Mesothelial cell of epicardium (in vitro differentiated cells): ENCODE data around the gene IFNAR1. TPM values are rescaled to one million over a fixed set of nuclear protein-coding genes. Genes with fewer than 3 reads are reported as not detected.

Experiments
- DNase-seq, 2 experiments: peaks; one replicate each; pipeline ENCODE4 v3.0.0; 2021; ENCODE audit warnings: low spot score in 2 of 2; ENCODE audit not compliant: unreplicated experiment in 2 of 2
- H3K27ac Mint-ChIP-seq: 2 replicates; pipeline ENCODE4 v1.8.0; 2021; ENCODE audit warnings: mixed read lengths
- H3K27me3 Mint-ChIP-seq: 2 replicates; pipeline ENCODE4 v1.8.0; 2021; ENCODE audit warnings: low read depth, mixed read lengths
- H3K36me3 Mint-ChIP-seq: 2 replicates; pipeline ENCODE4 v1.8.0; 2021; ENCODE audit warnings: mixed read lengths
- H3K4me1 Mint-ChIP-seq: 2 replicates; pipeline ENCODE4 v1.8.0; 2021; ENCODE audit warnings: mixed read lengths
- H3K4me3 Mint-ChIP-seq: 2 replicates; pipeline ENCODE4 v1.8.0; 2021; ENCODE audit warnings: mild to moderate bottlenecking, moderate library complexity, mixed read lengths
- H3K9me3 Mint-ChIP-seq: 2 replicates; pipeline ENCODE4 v1.8.0; 2021; ENCODE audit warnings: mixed read lengths
- CTCF ChIP-seq: fragments of 200-600 bp; sonication (generic); IDR thresholded peaks from one replicate; pipeline ENCODE4 v1.5.0; 2021; ENCODE audit warnings: antibody characterized with exemption; ENCODE audit not compliant: unreplicated experiment
- total RNA-seq: library from RNA; stranded (reverse); gene quantifications from 3 replicates; pipeline ENCODE4 v1.2.1, GENCODE V29; 2021

IFNAR1 gene
- total RNA-seq, 1 donor from 2014 or later, result 27.0 TPM

GRCh38 chr21:33305938-33306337, 18.8 kb upstream of the IFNAR1 start:
- H3K4me1 Mint-ChIP-seq, result peaks cover 18% of the 10 kb centered on the region
- no peaks in the 10 kb centered on the region for H3K27me3 Mint-ChIP-seq
- peaks cover 9% of the 10 kb centered on the region for H3K9me3 Mint-ChIP-seq
- no peak for DNase-seq
- no peak overlapping the region for H3K27ac Mint-ChIP-seq
- no peaks in the 10 kb centered on the region for H3K36me3 Mint-ChIP-seq
- no peak overlapping the region for H3K4me3 Mint-ChIP-seq
- no peak for TF ChIP-seq CTCF

- TF ChIP-seq CTCF, result no peak
- Mint-ChIP-seq H3K9me3 (peaks cover 14% of the 10 kb centered on the region), H3K4me1 (peaks cover 7% of the 10 kb centered on the region), H3K36me3 (peaks cover 2% of the 10 kb centered on the region), H3K27me3 (no peaks in the 10 kb centered on the region), H3K4me3 (no peak overlapping the region), H3K27ac (no peak overlapping the region)
- DNase-seq, result no peak
These were observed 15.9 kb upstream of the IFNAR1 start for GRCh38 chr21:33308586-33309490.

- DNase-seq, result no peak
- Mint-ChIP-seq H3K27ac (no peak overlapping the region), H3K4me1 (peaks cover 7% of the 10 kb centered on the region), H3K4me3 (no peak overlapping the region), H3K36me3 (peaks cover 2% of the 10 kb centered on the region), H3K9me3 (peaks cover 16% of the 10 kb centered on the region), H3K27me3 (peaks cover 2% of the 10 kb centered on the region)
- no peak for TF ChIP-seq CTCF
These were observed 15.0 kb upstream of the IFNAR1 start for GRCh38 chr21:33309778-33310177.

- Mint-ChIP-seq H3K9me3 (peaks cover 16% of the 10 kb centered on the region), H3K27me3 (peaks cover 16% of the 10 kb centered on the region), H3K36me3 (peaks cover 2% of the 10 kb centered on the region), H3K27ac (no peak overlapping the region), H3K4me3 (no peak overlapping the region), H3K4me1 (peaks cover 7% of the 10 kb centered on the region)
- TF ChIP-seq CTCF, result no peak
- DNase-seq, result no peak
These were observed 12.6 kb upstream of the IFNAR1 start for GRCh38 chr21:33312121-33312520.

- Mint-ChIP-seq H3K36me3 (peaks cover 2% of the 10 kb centered on the region), H3K27me3 (peaks cover 25% of the 10 kb centered on the region), H3K27ac (no peak overlapping the region), H3K4me1 (peaks cover 7% of the 10 kb centered on the region), H3K9me3 (peaks cover 16% of the 10 kb centered on the region), H3K4me3 (no peak overlapping the region)
- DNase-seq, result no peak
- TF ChIP-seq CTCF, result no peak
These were observed 11.6 kb upstream of the IFNAR1 start for GRCh38 chr21:33313183-33313582.
